Measurements from ENCODE around the gene CUL3. TPM values are rescaled to one million over a fixed set of nuclear protein-coding genes. Genes with fewer than 3 reads are reported as not detected.
A peak's percentile ranks its signal among the peaks of the same experiment; 100 is the strongest.

CUL3 gene
- total and polyA plus RNA-seq, 2 of the 8 experiments (the other 6 are each of a cell fraction or from before 2014, with no cell fraction given) = 28.5 to 113 TPM

GRCh38 chr2:224584111-224584784 lies 915 bp downstream of the CUL3 start:
- Histone ChIP-seq H4K91ac (replicated peaks; ENCODE audit: insufficient read length, low read length) (no peak overlapping the region), H4K20me1 (replicated peaks in 1 of 2; ENCODE audit: control insufficient read depth in 1 of 2, insufficient read depth in 2 of 2, low read length in 2 of 2) (peaks cover 6 to 13% of the 10 kb centered on the region in 2 experiments), H3K36me3 (ENCODE audit: control insufficient read depth in 2 of 4, insufficient read depth in 4 of 4, low read length in 3 of 4) (no peaks in the 10 kb centered on the region), H2BK20ac (ENCODE audit: low read length) (no peak overlapping the region), H3K23ac (ENCODE audit: insufficient read length) (no peak overlapping the region), H3K4me2 (ENCODE audit: insufficient read depth in 1 of 2, low read depth in 2 of 2, low read length in 2 of 2) (peak overlapping the region; percentile 72 to 91), H3K9ac (replicated peaks in 1 of 4; ENCODE audit: extremely low read depth in 1 of 4, low read depth in 3 of 4, low read length in 3 of 4) (peak overlapping the region; percentile 61 to 95 (median 80)), H2BK12ac (ENCODE audit: low read depth, low read length) (no peak overlapping the region), H2AFZ (ENCODE audit: low read length) (no peak overlapping the region), H2AK5ac (ENCODE audit: low read depth, low read length) (no peak overlapping the region), H3K79me1 (ENCODE audit: low read depth, low read length) (no peaks in the 10 kb centered on the region), H4K8ac (ENCODE audit: extremely low read depth, insufficient read depth, low read length) (no peak overlapping the region), H3K4ac (replicated peaks; ENCODE audit: insufficient read length, low read depth, low read length) (no peak overlapping the region), H3K56ac (replicated peaks; ENCODE audit: insufficient read length, low read depth, low read length) (peak overlapping the region; percentile 19), H3K4me1 (replicated peaks in 1 of 4; ENCODE audit: control insufficient read depth in 3 of 4, insufficient read depth in 4 of 4, low read length in 3 of 4) (peaks cover 0 to 17% (median 2%) of the 10 kb centered on the region in 4 experiments; a peak in 2 of 7 replicates), H3K9me3 (ENCODE audit: insufficient read depth in 2 of 2, low read depth in 1 of 2, low read length in 1 of 2) (no peaks in the 10 kb centered on the region), H2BK120ac (replicated peaks; ENCODE audit: low read depth, low read length) (no peak overlapping the region), H3K79me2 (ENCODE audit: control insufficient read depth in 1 of 2, insufficient read depth in 2 of 2, low read length in 2 of 2) (peaks cover 33 to 55% of the 10 kb centered on the region in 2 experiments), H4K5ac (ENCODE audit: insufficient read length, low read depth, low read length) (no peak overlapping the region), H3K27ac (ENCODE audit: low read depth, low read length) (0 out of 2 replicates have a peak overlapping the region, but pooled peaks have one; percentile 24), H3K23me2 (ENCODE audit: low read depth, low read length) (peaks cover 14% of the 10 kb centered on the region), H3K14ac (ENCODE audit: insufficient read length) (no peak overlapping the region), H3K4me3 (ENCODE audit: extremely low read depth in 1 of 4, insufficient read depth in 2 of 4, low read depth in 3 of 4, low read length in 4 of 4) (peak overlapping the region; percentile 87 to 99 (median 96)), H2BK5ac (ENCODE audit: low read depth, low read length) (no peak overlapping the region), H2BK15ac (ENCODE audit: low read length) (no peak overlapping the region), H3K18ac (ENCODE audit: extremely low read depth, low read length) (no peak overlapping the region), H3K27me3 (replicated peaks in 1 of 4; ENCODE audit: control insufficient read depth in 3 of 4, extremely low read depth in 1 of 4, insufficient read depth in 3 of 4, low read length in 3 of 4) (no peaks in the 10 kb centered on the region)
- TF ChIP-seq SAP30 (IDR thresholded peaks at IDR 0.05; ENCODE audit: insufficient read depth, insufficient replicate concordance, low read length) (peak; percentile 69), KDM1A (IDR thresholded peaks at IDR 0.05; ENCODE audit: borderline replicate concordance, low read length) (no peak), HDAC2 (IDR thresholded peaks at IDR 0.05; ENCODE audit: borderline replicate concordance in 1 of 2, low read depth in 2 of 2, low read length in 2 of 2) (peak in 1 of 2 experiments; percentile 67; a peak in 1 of 4 replicates), POLR2A (IDR thresholded peaks at IDR 0.05; ENCODE audit: control extremely low read depth in 1 of 2, low read depth in 2 of 2, low read length in 2 of 2) (peak in 1 of 2 experiments; percentile 9; a peak in 1 of 3 replicates), ASH2L (IDR thresholded peaks at IDR 0.05; ENCODE audit: low read length) (peak; percentile 64)
- DNase-seq (ENCODE audit: low read depth in 1 of 2, low spot score in 2 of 2) = no peak
- ChIA-PET POLR2A (ENCODE audit: partially characterized antibody) (interaction anchor here (0.6 to 2.5 kb wide), 6 partner anchors 9 to 209 kb away, joined by 3 to 9 read pairs (median 4); no protein-coding TSS in a partner anchor), CTCF (ENCODE audit: partially characterized antibody) (interaction anchor here (0.7 kb wide), 1 partner anchor 197 kb away, joined by 3 read pairs; no protein-coding TSS in a partner anchor)
- no peak for FAIRE-seq
- 2% methylated on average over 44 of the region's 50 CpGs; no CpG with 5 or more reads in 1 of the 2 experiments for whole genome bisulfite sequencing, 2 experiments (ENCODE audit: extremely low coverage in 1 of 2, insufficient coverage in 1 of 2, insufficient read length in 1 of 2, insufficient replicate concordance in 2 of 2, low coverage in 1 of 2, low lambda C conversion rate in 2 of 2, missing lambda C conversion rate in 1 of 2)

All from H1 (cell line).